CD4-positive, alpha-beta memory T cell (primary cell): ENCODE data around the gene CARS1. TPM values are rescaled to one million over a fixed set of nuclear protein-coding genes. Genes with fewer than 3 reads are reported as not detected.

Experiments
- CTCF ChIA-PET: fragments of 350-600 bp; sonication (Branson Sonifier 250); formaldehyde crosslinking; loops from one replicate; lab custom pipeline; 2021; ENCODE audit warnings: inconsistent platforms; ENCODE audit not compliant: partially characterized antibody; lab: Charles Lee
- POLR2A ChIA-PET: fragments of 350-600 bp; sonication (Branson Sonifier 250); formaldehyde crosslinking; loops from one replicate; lab custom pipeline; 2021; ENCODE audit not compliant: partially characterized antibody; lab: Charles Lee
- DNase-seq, 5 donors: peaks; one replicate each; pipeline versions ENCODE4 v3.0.0 to v3.0.0-alpha.2; 2020 to 2022; ENCODE audit warnings: mixed read lengths in 1 of 5
- H3K27ac ChIP-seq: one replicate; pipeline ENCODE4 v1.7.0; 2013; ENCODE audit warnings: low read depth, low read length
- H3K27me3 ChIP-seq: 2 replicates; pipeline ENCODE4 v1.7.0; 2013; ENCODE audit warnings: mild to moderate bottlenecking, low read length, moderate library complexity; ENCODE audit not compliant: insufficient read depth
- H3K36me3 ChIP-seq: 2 replicates; pipeline ENCODE4 v1.7.0; 2013; ENCODE audit warnings: mild to moderate bottlenecking, low read length, moderate library complexity; ENCODE audit not compliant: insufficient read depth
- H3K4me1 ChIP-seq: 2 replicates; pipeline ENCODE4 v1.7.0; 2013; ENCODE audit warnings: mild to moderate bottlenecking, low read length, moderate library complexity; ENCODE audit not compliant: insufficient read depth
- H3K4me3 ChIP-seq, 2 donors: one replicate each; pipeline ENCODE4 v1.7.0; 2013; ENCODE audit warnings: low read length in 2 of 2, mild to moderate bottlenecking in 1 of 2
- H3K9me3 ChIP-seq, 2 donors: one replicate each; pipeline ENCODE4 v1.7.0; 2013; ENCODE audit warnings: low read length in 2 of 2, control low read depth in 1 of 2; ENCODE audit not compliant: control insufficient read depth in 1 of 2
- H3K27ac Mint-ChIP-seq, 7 donors: one replicate each; pipeline ENCODE4 v1.8.0; 2020 to 2021; ENCODE audit warnings: mixed read lengths in 7 of 7, mild to moderate bottlenecking in 6 of 7, inconsistent platforms in 3 of 7, moderate library complexity in 3 of 7
- H3K27me3 Mint-ChIP-seq, 2 donors: one replicate each; pipeline ENCODE4 v1.8.0; 2020 to 2021; ENCODE audit warnings: mixed read lengths in 2 of 2
- H3K36me3 Mint-ChIP-seq, 2 donors: one replicate each; pipeline ENCODE4 v1.8.0; 2020 to 2021; ENCODE audit warnings: mixed read lengths in 2 of 2, inconsistent platforms in 1 of 2, mild to moderate bottlenecking in 1 of 2
- H3K4me1 Mint-ChIP-seq, 4 donors: one replicate each; pipeline ENCODE4 v1.8.0; 2020 to 2021; ENCODE audit warnings: mixed read lengths in 4 of 4, mild to moderate bottlenecking in 1 of 4
- H3K4me3 Mint-ChIP-seq, 8 donors: one replicate each; pipeline ENCODE4 v1.8.0; 2020 to 2021; ENCODE audit warnings: mixed read lengths in 8 of 8, mild to moderate bottlenecking in 7 of 8, moderate library complexity in 6 of 8, inconsistent platforms in 3 of 8
- H3K9me3 Mint-ChIP-seq, 8 donors: one replicate each; pipeline ENCODE4 v1.8.0; 2020 to 2021; ENCODE audit warnings: mixed read lengths in 8 of 8, mild to moderate bottlenecking in 5 of 8, inconsistent platforms in 3 of 8, moderate library complexity in 1 of 8
- intact Hi-C: fragments of 100-400 bp; cut with micrococcal nuclease; formaldehyde crosslinking; loops from one replicate; pipeline ENCODE4 v1.15.1; 2023
- polyA plus RNA-seq, 2 donors: library from polyadenylated mRNA; unstranded; fragments of 300-500 nt; fragmentation: Illumina TruSeq; gene quantifications; one replicate each; pipeline ENCODE4 v1.2.3, GENCODE V29; 2021
- total RNA-seq, 2 experiments: library from RNA; stranded (reverse); gene quantifications; one replicate each; pipeline ENCODE4 v1.2.3, GENCODE V29; 2021

Gene CARS1
- total and polyA plus RNA-seq, 4 experiments from 2014 or later, result 37.1 to 80.3 (median 57.1) TPM

GRCh38 chr11:3087821-3088800, 30.9 kb upstream of the CARS1 start:
- Histone ChIP-seq H3K27me3 (no peaks in the 10 kb centered on the region), H3K27ac (no peak overlapping the region), H3K4me3 (no peak overlapping the region), H3K4me1 (no peaks in the 10 kb centered on the region), H3K9me3 (no peaks in the 10 kb centered on the region), H3K36me3 (no peaks in the 10 kb centered on the region)
- no peaks in the 10 kb centered on the region for H3K4me1 Mint-ChIP-seq
- ChIA-PET CTCF (interaction anchor here (1.1 to 7.9 kb wide), 4 partner anchors 51 to 667 kb away, joined by 3 to 89 read pairs (median 43); no protein-coding TSS in a partner anchor), POLR2A (no interaction called here)
- H3K36me3 Mint-ChIP-seq, result no peaks in the 10 kb centered on the region
- no peak for DNase-seq
- intact Hi-C loops, result no loop called here
- H3K4me3 Mint-ChIP-seq, result no peak overlapping the region
- peaks cover 0 to 1% of the 10 kb centered on the region in 2 donors for H3K27me3 Mint-ChIP-seq
- no peaks in the 10 kb centered on the region for H3K9me3 Mint-ChIP-seq
- no peak overlapping the region for H3K27ac Mint-ChIP-seq

- no peaks in the 10 kb centered on the region for H3K4me1 ChIP-seq
- H3K4me1 Mint-ChIP-seq, result no peaks in the 10 kb centered on the region
- ChIA-PET POLR2A (no interaction called here), CTCF (interaction anchor here (1.1 to 6.5 kb wide), 2 partner anchors 112 to 554 kb away, joined by 3 to 83 read pairs; no protein-coding TSS in a partner anchor)
- no peaks in the 10 kb centered on the region for H3K36me3 ChIP-seq
- no peak overlapping the region for H3K4me3 Mint-ChIP-seq
- intact Hi-C loops, result no loop called here
- H3K36me3 Mint-ChIP-seq, result no peaks in the 10 kb centered on the region
- H3K27ac Mint-ChIP-seq, result no peak overlapping the region
- no peaks in the 10 kb centered on the region for H3K9me3 Mint-ChIP-seq
- no peak overlapping the region for H3K4me3 ChIP-seq
- H3K27ac ChIP-seq, result no peak overlapping the region
- DNase-seq, result no peak
- H3K27me3 Mint-ChIP-seq, result peaks cover 0 to 1% of the 10 kb centered on the region in 2 donors
- H3K27me3 ChIP-seq, result no peaks in the 10 kb centered on the region
- no peaks in the 10 kb centered on the region for H3K9me3 ChIP-seq
Measured at GRCh38 chr11:3087373-3087772, 30.1 kb upstream of the CARS1 start.

GRCh38 chr11:3086671-3087150, 29.5 kb upstream of the CARS1 start:
- no peaks in the 10 kb centered on the region for H3K9me3 ChIP-seq
- H3K27ac ChIP-seq, result no peak overlapping the region
- CTCF ChIA-PET, result interaction anchor here (1.6 kb wide), 1 partner anchor 553 kb away, joined by 6 read pairs; no protein-coding TSS in a partner anchor
- POLR2A ChIA-PET, result no interaction called here
- Mint-ChIP-seq H3K27ac (peak overlapping the region in 1 of 7 donors; percentile 17), H3K9me3 (no peaks in the 10 kb centered on the region), H3K36me3 (no peaks in the 10 kb centered on the region), H3K4me3 (no peak overlapping the region), H3K27me3 (peaks cover 0 to 1% of the 10 kb centered on the region in 2 donors), H3K4me1 (no peaks in the 10 kb centered on the region)
- intact Hi-C loops, result no loop called here
- H3K27me3 ChIP-seq, result no peaks in the 10 kb centered on the region
- H3K4me3 ChIP-seq, result no peak overlapping the region
- no peaks in the 10 kb centered on the region for H3K36me3 ChIP-seq
- no peaks in the 10 kb centered on the region for H3K4me1 ChIP-seq
- DNase-seq, result no peak

- H3K36me3 Mint-ChIP-seq, result no peaks in the 10 kb centered on the region
- H3K9me3 Mint-ChIP-seq, result no peaks in the 10 kb centered on the region
- H3K27me3 Mint-ChIP-seq, result peaks cover 0 to 1% of the 10 kb centered on the region in 2 donors
- intact Hi-C loops, result no loop called here
- H3K9me3 ChIP-seq, result no peaks in the 10 kb centered on the region
- no peaks in the 10 kb centered on the region for H3K27me3 ChIP-seq
- H3K4me1 Mint-ChIP-seq, result no peaks in the 10 kb centered on the region
- POLR2A ChIA-PET, result no interaction called here
- no peak for DNase-seq
- H3K27ac Mint-ChIP-seq, result no peak overlapping the region
- no peak overlapping the region for H3K4me3 Mint-ChIP-seq
- no peak overlapping the region for H3K4me3 ChIP-seq
- H3K36me3 ChIP-seq, result no peaks in the 10 kb centered on the region
- CTCF ChIA-PET, result interaction anchor here (1.2 to 1.6 kb wide), 2 partner anchors 50 to 553 kb away, joined by 3 to 6 read pairs; no protein-coding TSS in a partner anchor
- no peak overlapping the region for H3K27ac ChIP-seq
- no peaks in the 10 kb centered on the region for H3K4me1 ChIP-seq
Measured at GRCh38 chr11:3086114-3086513, 28.9 kb upstream of the CARS1 start.

DNA sequence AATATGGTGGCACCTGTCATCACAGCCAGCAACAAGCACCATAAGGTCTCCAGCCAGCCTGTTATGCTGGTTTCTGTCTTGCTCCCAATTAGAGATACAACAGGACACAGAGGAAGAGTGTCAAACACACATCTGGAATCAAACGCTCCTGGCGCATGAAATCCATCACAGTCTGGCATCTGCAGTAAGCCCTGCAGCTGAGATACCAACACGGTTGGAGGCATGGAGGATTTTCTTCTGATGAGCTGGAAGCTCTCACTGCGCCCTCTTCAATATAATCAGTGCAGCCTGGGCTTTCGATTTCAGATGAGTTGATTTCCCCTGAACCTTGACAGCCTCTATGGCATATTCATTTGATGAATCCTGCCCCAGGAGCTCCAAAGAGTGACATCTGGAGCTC, 27.8 kb upstream of the CARS1 start:
- CTCF ChIA-PET, result interaction anchor here (0.7 to 1.2 kb wide), 3 partner anchors 9 to 192 kb away, joined by 3 read pairs; no protein-coding TSS in a partner anchor
- no peaks in the 10 kb centered on the region for H3K4me1 ChIP-seq
- H3K27ac ChIP-seq, result no peak overlapping the region
- Mint-ChIP-seq H3K4me1 (no peaks in the 10 kb centered on the region), H3K27me3 (peaks cover 1 to 4% of the 10 kb centered on the region in 2 donors), H3K27ac (no peak overlapping the region), H3K9me3 (no peaks in the 10 kb centered on the region), H3K36me3 (no peaks in the 10 kb centered on the region), H3K4me3 (no peak overlapping the region)
- intact Hi-C loops, result no loop called here
- no peaks in the 10 kb centered on the region for H3K27me3 ChIP-seq
- no peaks in the 10 kb centered on the region for H3K36me3 ChIP-seq
- POLR2A ChIA-PET, result no interaction called here
- H3K4me3 ChIP-seq, result no peak overlapping the region
- no peak for DNase-seq
- no peaks in the 10 kb centered on the region for H3K9me3 ChIP-seq

GRCh38 chr11:3083321-3083720, 26.1 kb upstream of the CARS1 start:
- H3K4me3 ChIP-seq, result no peak overlapping the region
- H3K36me3 ChIP-seq, result no peaks in the 10 kb centered on the region
- intact Hi-C loops, result no loop called here
- Mint-ChIP-seq H3K27me3 (peaks cover 1 to 4% of the 10 kb centered on the region in 2 donors), H3K4me3 (no peak overlapping the region), H3K4me1 (no peaks in the 10 kb centered on the region), H3K9me3 (no peaks in the 10 kb centered on the region), H3K27ac (peak overlapping the region in 1 of 7 donors; percentile 57), H3K36me3 (no peaks in the 10 kb centered on the region)
- H3K27me3 ChIP-seq, result no peaks in the 10 kb centered on the region
- H3K9me3 ChIP-seq, result no peaks in the 10 kb centered on the region
- CTCF ChIA-PET, result no interaction called here
- no peak overlapping the region for H3K27ac ChIP-seq
- POLR2A ChIA-PET, result no interaction called here
- DNase-seq, result no peak
- H3K4me1 ChIP-seq, result no peaks in the 10 kb centered on the region

- Histone ChIP-seq H3K36me3 (no peaks in the 10 kb centered on the region), H3K4me3 (no peak overlapping the region), H3K27ac (no peak overlapping the region), H3K4me1 (no peaks in the 10 kb centered on the region), H3K9me3 (no peaks in the 10 kb centered on the region), H3K27me3 (no peaks in the 10 kb centered on the region)
- DNase-seq, result no peak
- intact Hi-C loops, result no loop called here
- H3K27ac Mint-ChIP-seq, result no peak overlapping the region
- ChIA-PET POLR2A (no interaction called here), CTCF (interaction anchor here (1.1 to 1.3 kb wide), 2 partner anchors 10 to 43 kb away, joined by 3 to 4 read pairs; no protein-coding TSS in a partner anchor)
- H3K4me3 Mint-ChIP-seq, result no peak overlapping the region
- H3K9me3 Mint-ChIP-seq, result no peaks in the 10 kb centered on the region
- H3K36me3 Mint-ChIP-seq, result no peaks in the 10 kb centered on the region
- H3K27me3 Mint-ChIP-seq, result peaks cover 3 to 4% of the 10 kb centered on the region in 2 donors
- no peaks in the 10 kb centered on the region for H3K4me1 Mint-ChIP-seq
Measured at GRCh38 chr11:3081386-3081751, 24.1 kb upstream of the CARS1 start.
